Measurements from ENCODE around the gene NOP14.

GRCh38 chr4:2995546-2996265, 32.5 kb upstream of the NOP14 start:
- TF ChIP-seq CTCF (IDR thresholded peaks at IDR 0.05), result no peak
- TF ChIP-seq POLR2A (IDR thresholded peaks at IDR 0.05), result no peak

Data from lower leg skin (tissue), 3 donors.